HG02610 (cell line): ENCODE measurements around the gene RAB36.

Experiments
- ATAC-seq: cut with Tn5 transposase; IDR thresholded peaks from one replicate; pipeline ENCODE4 v1.9.1; 2021; ENCODE audit warnings: mild to moderate bottlenecking, moderate library complexity; ENCODE audit not compliant: unreplicated experiment

Gene RAB36

GRCh38 chr22:23120415-23120899 is 24.8 kb upstream of the RAB36 start:
- no peak for ATAC-seq

- no peak for ATAC-seq
Observed at GRCh38 chr22:23121000-23121421, 24.3 kb upstream of the RAB36 start.

GRCh38 chr22:23121424-23121823 is 23.9 kb upstream of the RAB36 start:
- no peak for ATAC-seq

GRCh38 chr22:23122216-23122957 is 22.9 kb upstream of the RAB36 start:
- ATAC-seq, result no peak

GRCh38 chr22:23122992-23123803 is 22.1 kb upstream of the RAB36 start:
- no peak for ATAC-seq

- no peak for ATAC-seq
Observed at GRCh38 chr22:23123804-23124254, 21.4 kb upstream of the RAB36 start.

GRCh38 chr22:23124611-23125511 is 20.4 kb upstream of the RAB36 start:
- ATAC-seq, result no peak

GRCh38 chr22:23125512-23126103 is 19.7 kb upstream of the RAB36 start:
- no peak for ATAC-seq

- no peak for ATAC-seq
Observed at GRCh38 chr22:23126165-23127054, 18.9 kb upstream of the RAB36 start.

GRCh38 chr22:23127055-23127756 is 18.1 kb upstream of the RAB36 start:
- no peak for ATAC-seq

- ATAC-seq, result no peak
Observed at GRCh38 chr22:23127788-23128187, 17.5 kb upstream of the RAB36 start.

GRCh38 chr22:23128269-23129108 is 16.8 kb upstream of the RAB36 start:
- ATAC-seq, result no peak

GRCh38 chr22:23129149-23129548 is 16.1 kb upstream of the RAB36 start:
- no peak for ATAC-seq

- ATAC-seq, result no peak
Observed at GRCh38 chr22:23130697-23131096, 14.6 kb upstream of the RAB36 start.

GRCh38 chr22:23131931-23132330 is 13.3 kb upstream of the RAB36 start:
- no peak for ATAC-seq

GRCh38 chr22:23132376-23133091 is 12.7 kb upstream of the RAB36 start:
- no peak for ATAC-seq

- no peak for ATAC-seq
Observed at GRCh38 chr22:23133922-23134321, 11.4 kb upstream of the RAB36 start.
